HT1080 (cell line): ENCODE data around the gene PRAMEF13. TPM values are rescaled to one million over a fixed set of nuclear protein-coding genes. Genes with fewer than 3 reads are reported as not detected.
"Not testable (repeated sequence)": the region's sequence is repeated elsewhere in the genome, so short reads cannot be mapped to it uniquely, and the experiment has no call there.

Experiments
- DNase-seq: peaks from one replicate; pipeline ENCODE4 v3.0.0-alpha.2; 2015; ENCODE audit warnings: low read depth
- polyA plus RNA-seq, 2 experiments: library from polyadenylated mRNA; depleted of rRNA; stranded (reverse); fragments of >200 nt; gene quantifications; 2 replicates each; pipeline ENCODE4 v1.2.3, GENCODE V29; 2015
- total RNA-seq: library from RNA; depleted of rRNA; stranded (reverse); fragments of >200 nt; shearing (Covaris generic); gene quantifications from 2 replicates; pipeline ENCODE4 v1.2.3, GENCODE V29; 2014; rRNA removed

PRAMEF13 gene
- total RNA-seq, result not detected in 2 replicates
- not detected in 2 replicates for polyA plus RNA-seq (2015; cell fraction: cytosol; rRNA removed)
- not detected in 2 replicates for polyA plus RNA-seq (2015; cell fraction: nucleus; rRNA removed)

GRCh38 chr1:13201309-13201708 is at the start of gene PRAMEF13:
Gene PRAMEF13, minus strand, starts transcription at chr1:13201409. Its CDS starts 1,820 bp downstream, at chr1:13199589.
- DNase-seq, result not testable (repeated sequence)

GRCh38 chr1:13247122-13247521 is 45.9 kb upstream of the PRAMEF13 start:
- DNase-seq, result not testable (repeated sequence)

- DNase-seq, result not testable (repeated sequence)
These were observed 45.3 kb upstream of the PRAMEF13 start for GRCh38 chr1:13246554-13246871.

DNA sequence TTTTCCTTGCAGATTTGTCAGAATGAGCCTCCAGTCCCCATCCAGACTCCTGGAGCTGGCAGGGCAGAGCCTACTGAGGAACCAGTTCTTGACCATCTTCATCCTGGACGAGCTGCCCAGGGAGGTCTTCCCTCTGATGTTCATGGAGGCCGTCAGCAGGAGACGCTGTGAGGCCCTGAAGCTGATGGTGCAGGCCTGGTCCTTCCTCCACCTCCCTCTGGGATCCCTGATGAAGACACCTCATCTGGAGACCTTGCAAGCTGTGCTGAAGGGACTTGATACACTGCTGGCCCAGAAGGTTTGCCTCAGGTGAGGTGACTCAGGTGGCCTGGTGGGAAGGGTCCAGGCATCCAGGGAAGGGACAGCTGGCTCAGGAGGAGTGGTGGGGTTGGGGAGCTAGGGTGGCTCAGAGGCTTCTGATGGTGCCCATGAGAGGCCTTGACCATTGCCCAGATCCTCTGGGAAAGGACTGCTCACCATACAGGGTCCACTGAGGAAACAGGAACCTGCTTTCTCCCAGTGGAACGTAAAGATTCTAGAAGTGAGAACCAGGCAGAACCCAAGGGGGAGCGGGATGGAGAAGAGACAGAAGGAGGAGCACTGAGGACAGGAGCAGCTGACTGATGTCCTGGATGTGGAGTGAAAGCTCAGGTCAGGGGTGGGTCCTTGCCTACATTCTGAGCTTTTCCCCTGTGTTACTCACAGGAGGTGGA is 44.8 kb upstream of the PRAMEF13 start:
- not testable (repeated sequence) for DNase-seq

- DNase-seq, result not testable (repeated sequence)
These were observed 42.5 kb upstream of the PRAMEF13 start for GRCh38 chr1:13243536-13244263.

GRCh38 chr1:13239633-13240032 is 38.4 kb upstream of the PRAMEF13 start:
- DNase-seq, result not testable (repeated sequence)

DNA sequence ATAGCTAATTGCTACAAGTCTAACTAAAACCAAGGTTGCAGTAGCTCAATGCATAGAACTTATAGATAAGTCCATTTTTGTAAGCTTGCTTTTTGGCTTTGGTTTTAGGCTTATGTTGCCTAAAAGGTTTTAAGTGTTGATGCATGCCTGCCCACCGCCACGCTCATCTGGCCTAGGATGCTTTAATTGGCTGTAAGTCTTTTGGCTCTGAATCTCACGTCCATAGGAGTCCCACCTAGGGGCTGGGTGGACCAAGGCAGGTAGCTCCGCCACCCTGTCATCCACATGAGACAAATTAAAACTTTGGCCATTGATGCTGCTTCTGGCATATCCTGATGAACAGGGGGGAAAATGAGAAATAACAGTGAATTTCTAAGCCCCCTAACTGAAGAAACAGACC is 36.4 kb upstream of the PRAMEF13 start:
- not testable (repeated sequence) for DNase-seq

GRCh38 chr1:13234057-13234456 is 32.8 kb upstream of the PRAMEF13 start:
- DNase-seq, result not testable (repeated sequence)

DNA sequence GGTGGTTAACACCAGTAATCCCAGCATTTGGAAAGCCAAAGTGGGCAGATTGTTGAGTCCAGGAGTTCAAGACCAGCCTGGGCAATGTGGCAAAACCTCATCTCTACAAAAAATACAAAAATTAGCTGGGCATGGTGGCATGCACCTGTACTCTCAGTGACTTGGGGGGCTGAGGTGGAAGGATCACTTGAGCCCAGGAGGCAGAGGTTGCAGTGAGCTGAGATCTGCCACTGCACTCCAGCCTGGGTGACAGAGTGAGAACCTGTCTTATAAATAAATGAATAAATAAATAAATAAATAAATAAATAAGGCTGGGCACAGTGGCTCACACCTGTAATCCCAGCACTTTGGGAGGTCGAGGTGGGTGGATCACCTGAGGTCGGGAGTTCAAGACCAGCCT is 30.8 kb upstream of the PRAMEF13 start:
- DNase-seq, result not testable (repeated sequence)

- not testable (repeated sequence) for DNase-seq
These were observed 30.0 kb upstream of the PRAMEF13 start for GRCh38 chr1:13231061-13231750.

DNA sequence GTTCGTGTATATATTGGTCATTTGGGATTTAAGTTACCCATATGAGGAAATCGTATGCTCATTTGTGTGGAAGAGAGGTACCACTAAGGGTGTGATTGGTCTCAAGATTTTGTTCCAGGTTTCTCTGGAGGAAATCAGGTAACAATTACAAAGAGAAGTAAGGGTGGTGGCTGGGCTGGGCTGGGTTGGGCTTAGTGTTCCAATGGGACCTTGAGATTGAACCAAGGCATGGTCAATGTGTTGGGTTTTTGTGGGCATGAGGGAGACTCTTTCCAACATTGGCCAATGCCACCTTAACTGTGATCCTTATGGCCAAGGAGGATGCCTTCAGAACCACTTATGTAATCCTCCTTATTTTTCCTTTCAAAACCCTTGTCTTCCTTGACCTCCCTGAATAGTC is 29.4 kb upstream of the PRAMEF13 start:
- not testable (repeated sequence) for DNase-seq

GRCh38 chr1:13230096-13230495 is 28.9 kb upstream of the PRAMEF13 start:
- not testable (repeated sequence) for DNase-seq

GRCh38 chr1:13228343-13228781 is 27.2 kb upstream of the PRAMEF13 start:
- DNase-seq, result no peak

DNA sequence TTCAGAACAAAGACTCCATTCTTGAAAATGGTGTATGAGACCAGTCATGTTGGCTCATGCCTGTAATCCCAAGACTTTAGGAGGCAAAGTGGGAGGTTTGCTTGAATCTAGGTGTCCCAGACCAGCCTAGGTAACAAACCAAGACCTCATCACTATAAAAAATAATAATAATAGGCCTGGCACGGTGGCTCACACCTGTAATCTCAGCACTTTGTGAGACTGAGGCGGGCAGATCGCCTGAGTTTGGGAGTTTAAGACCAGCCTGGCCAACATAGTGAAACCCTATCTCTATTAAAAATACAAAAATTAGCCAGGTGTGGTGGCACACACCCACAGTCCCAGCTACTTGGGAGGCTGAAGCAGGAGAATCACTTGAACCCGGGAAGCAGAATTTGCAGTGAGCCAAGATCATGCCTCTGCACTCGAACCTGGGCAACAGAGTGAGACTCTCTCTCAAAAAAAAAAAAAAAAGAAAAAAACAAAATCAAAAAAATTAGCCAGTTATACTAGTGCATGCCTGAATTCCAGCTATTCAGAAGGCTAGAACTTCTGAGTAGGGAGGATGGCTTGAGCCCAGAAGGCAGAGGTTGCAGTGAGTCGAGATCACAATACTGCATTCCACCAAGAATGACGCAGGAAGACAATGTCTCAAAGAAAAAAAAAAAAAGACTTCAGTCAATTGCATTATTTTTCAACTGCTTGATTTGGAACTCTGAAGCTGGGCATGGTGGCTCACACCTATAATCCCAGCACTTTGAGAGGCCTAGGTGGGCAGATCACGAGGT is 26.3 kb upstream of the PRAMEF13 start:
- not testable (repeated sequence) for DNase-seq

DNA sequence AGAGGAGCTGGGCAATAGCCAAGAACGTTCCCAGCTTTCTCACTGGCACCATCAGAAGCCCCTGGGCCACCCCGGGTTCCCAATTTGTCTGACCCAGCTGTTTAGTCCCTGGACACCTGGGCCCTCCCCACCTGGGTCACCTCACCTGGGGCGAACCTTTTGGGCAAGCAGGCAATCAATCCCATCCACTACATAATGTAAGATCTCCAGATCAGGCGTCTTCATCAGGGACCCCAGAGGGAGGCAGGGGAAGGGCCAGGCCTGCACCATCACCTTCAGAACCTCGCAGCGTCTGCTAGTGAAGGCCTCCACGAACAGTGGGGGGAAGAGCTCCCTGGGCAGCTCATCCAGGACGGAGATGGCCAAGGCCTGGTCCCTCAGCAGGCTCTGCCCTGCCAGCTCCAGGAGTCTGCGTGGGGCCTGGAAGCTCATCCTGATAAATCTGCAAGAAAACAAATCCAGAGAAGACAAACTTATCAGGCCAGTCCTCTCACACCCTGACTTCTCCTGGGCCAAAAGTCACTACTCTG is 24.5 kb upstream of the PRAMEF13 start, which contains the start of gene PRAMEF18:
Gene PRAMEF18 (minus strand): TSS at position 480 of the 530 bp plus-strand sequence. CDS start 48 bp downstream, at position 432.
- not testable (repeated sequence) for DNase-seq

GRCh38 chr1:13224480-13225060 is 23.4 kb upstream of the PRAMEF13 start:
- no peak for DNase-seq

DNA sequence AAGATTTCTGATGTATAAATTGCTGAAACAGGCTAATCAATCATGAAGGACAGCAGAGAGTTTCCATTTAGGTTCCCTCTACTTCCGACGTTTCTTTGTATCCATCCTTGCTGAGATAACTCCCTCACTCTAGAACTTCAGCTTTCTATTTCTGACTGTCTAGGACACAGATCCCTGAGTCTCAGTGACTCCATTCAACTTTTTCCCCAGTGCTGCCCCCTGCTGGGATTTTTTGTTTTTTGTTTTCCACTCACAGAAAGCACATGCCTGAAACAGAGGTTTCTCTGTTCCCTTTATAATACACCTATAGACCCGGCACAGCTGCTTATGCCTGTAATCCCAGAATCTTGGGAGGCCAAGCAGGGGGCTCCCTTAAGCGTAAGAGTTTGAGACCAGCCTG is 21.6 kb upstream of the PRAMEF13 start:
- not testable (repeated sequence) for DNase-seq

- not testable (repeated sequence) for DNase-seq
These were observed 18.0 kb upstream of the PRAMEF13 start for GRCh38 chr1:13219203-13219602.

- not testable (repeated sequence) for DNase-seq
These were observed 15.4 kb upstream of the PRAMEF13 start for GRCh38 chr1:13216619-13217018.

GRCh38 chr1:13208712-13209111 is 7.5 kb upstream of the PRAMEF13 start:
- not testable (repeated sequence) for DNase-seq
